HG03060 (cell line): Measurements from ENCODE around the gene MPPE1.

Experiments used
- ATAC-seq: cut with Tn5 transposase; IDR thresholded peaks from one replicate; pipeline ENCODE4 v1.9.1; 2021; ENCODE audit warnings: low read depth, moderate number of reproducible peaks; ENCODE audit not compliant: unreplicated experiment

The MPPE1 gene

DNA sequence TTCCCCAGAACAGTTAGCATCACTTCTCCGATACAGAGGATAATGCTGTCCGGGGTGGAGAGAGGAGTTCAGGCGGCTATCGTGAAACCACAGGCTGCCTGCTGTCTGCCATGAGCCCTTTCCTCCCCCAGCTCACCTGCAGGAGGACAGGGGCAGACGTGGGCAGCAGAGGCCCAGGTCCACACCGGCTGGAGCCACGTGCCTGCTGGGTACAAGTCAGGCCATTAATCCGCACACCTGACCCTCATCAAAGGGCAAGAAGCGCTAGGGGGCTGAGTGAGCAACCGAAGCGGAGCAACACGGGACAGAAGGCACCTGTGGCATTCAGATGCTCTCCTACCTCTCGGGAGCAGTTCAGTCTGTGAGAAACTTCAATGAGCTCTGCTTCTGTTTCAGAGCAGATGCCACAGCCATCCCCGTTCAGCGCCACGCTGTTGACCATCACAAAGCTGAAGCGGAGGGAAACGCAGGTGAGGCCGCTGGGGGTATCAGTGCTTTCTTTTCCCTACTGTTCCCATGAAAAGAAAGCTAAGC, 21.5 kb downstream of the MPPE1 start:
- no peak for ATAC-seq

DNA sequence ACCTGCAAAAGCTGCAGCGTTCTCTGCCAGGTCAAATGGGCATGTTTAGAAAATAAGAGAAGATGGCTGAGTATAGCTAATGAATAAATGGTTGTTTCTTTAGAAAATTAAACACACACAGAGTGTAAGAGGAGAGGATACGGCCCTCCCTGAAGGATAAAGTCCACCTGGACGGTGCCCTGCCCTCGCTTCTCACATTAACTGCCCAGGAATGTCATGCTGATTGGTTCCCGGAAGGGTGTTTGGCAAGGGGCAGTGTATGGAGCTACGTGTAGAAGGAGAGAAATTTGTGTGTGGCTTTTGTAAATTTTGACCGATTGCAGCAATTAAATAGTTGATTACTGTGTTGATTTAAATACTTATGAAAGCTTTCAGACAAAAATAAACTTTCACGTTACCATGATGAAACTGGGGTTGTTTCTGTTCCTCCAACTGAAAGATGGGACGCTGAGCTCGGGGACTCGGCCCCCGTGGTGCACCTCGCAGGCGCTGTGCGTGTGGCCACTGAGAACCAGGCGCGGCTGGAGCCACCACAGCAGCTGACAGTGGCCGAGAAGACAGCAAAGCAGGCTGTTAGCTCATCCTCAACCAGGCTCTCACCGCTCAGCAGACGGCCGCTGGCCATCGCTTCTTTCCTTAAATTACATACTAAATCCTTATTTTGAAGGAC, 22.7 kb downstream of the MPPE1 start:
- no peak for ATAC-seq

DNA sequence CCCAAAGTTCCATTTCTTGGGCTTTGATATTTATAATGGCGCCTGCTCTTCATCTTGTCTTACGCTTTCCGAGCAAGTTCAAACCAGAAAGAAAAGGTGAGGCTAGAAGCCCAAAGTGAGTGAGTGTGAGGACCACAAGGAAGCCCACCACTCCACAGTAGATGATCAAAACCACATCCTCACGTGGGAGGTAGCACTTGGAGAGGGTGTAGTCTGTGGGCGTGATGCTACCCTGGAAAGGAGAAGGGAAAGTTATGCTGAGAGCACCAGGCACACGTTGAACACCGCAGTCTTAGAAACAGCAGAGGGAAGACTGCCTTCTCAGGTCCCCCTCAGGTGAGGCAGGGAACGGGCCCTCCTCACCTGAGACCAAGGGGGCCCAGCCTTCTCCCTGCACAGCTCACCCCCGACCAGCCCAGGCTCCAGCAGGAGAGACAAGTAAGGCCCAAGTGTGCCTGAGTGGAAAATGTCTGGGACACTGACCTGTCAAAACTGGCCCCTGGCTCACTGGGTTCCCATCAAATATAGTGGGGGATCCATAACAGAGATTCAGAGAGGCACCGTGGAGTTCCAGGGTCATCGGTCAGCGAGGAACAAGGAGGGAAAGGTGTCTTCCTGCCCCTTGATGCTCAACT, 23.6 kb downstream of the MPPE1 start:
- ATAC-seq = no peak

DNA sequence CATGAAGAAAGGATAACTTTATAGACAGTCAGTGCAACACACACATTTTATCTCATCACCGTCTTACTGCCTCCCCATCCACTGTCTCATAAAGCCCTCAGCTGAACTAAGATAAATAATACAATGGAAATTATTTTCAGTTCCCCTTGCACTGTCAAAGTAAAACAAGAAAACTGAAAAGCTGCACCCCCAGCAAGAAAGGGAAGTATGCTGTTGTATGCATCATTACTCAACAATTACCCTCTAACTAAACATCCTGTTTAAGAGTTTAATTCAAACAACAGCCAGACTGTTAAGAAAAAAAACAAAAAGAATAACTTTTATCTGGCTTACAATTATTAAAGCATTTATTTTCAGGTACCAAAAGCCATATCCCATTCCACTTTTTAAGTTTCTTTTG, 25.0 kb downstream of the MPPE1 start:
- peak; percentile 68 for ATAC-seq

- ATAC-seq = no peak
Observed at GRCh38 chr18:11882636-11883035, 25.5 kb downstream of the MPPE1 start.

DNA sequence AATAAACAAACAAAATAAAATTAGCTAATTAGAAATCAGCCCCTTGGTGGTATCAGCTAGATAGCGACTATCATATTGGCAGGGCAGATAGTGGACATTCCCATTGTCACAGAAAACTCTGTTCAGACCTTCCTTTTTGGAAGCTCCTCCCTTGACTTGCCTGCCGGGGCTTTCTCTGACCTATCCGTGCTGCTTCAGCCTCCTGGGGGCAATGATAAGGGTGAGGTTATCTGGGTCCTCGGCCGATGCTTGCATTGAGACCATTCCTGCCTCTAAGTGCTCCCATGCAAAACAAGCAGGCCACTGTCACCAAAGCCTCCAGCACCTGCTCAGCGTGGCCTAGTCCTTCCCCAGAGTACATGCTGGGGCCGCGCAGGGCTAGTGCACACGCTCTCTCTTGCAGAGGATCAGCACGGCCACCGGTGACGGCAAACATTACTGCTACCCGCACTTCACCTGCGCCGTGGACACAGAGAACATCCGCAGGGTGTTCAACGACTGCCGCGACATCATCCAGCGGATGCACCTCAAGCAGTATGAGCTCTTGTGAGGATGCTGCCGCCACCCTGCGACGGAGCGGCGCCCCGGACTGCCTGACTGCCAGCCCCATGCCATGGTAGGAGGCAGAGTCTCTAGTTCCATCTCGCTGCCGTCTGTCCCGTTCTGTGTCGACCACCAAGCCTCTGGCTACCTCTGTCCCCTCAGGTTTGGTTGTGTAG, 27.4 kb downstream of the MPPE1 start:
- ATAC-seq = no peak

DNA sequence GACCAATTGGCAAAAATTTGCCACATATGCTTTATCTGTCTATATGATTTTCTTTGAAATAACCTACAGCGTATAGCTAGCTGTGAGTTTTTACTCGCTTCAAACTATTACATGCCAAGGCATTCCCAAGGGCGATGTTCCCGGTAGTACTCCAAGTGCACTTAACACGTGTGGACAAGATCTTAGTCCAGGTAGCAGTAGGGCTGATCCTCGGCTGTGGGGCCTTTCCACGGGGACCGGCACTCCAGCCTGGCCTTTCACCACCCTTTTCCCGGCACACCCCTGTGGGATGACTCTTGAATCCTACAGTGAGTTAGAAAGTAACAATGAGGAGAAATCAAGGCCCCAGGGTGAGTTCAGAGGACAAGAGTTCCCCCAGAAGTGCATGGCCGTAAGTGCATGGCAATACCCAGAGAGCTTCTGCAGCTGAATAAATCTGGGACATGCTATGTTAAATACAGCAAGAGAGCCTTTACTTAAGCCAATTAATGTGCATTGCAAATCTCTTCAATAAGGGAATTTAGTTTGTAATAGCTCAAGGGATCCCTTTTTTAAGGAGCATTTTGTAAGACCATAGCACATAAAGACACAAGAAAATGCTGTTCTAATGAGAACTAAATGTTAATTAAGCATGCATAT, 30.5 kb downstream of the MPPE1 start:
- ATAC-seq = no peak

DNA sequence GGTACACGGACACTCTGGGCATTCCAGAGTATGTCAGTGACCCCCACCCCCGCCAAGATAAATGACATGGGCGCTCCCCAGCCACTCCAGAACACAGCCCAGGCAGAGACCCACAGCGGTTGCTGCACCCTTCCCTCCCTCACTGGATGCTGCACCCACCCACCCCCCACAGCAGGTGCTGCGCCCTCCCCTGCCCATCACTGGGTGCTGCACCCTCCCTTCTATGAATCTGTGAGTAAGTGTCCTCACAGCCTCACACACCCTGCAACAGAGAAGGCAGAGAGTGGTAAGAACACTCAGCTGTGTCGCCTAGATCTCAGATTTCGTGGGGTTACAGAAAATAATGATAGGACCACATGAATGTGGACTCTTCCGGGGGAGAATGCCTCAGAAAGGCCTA, 33.4 kb downstream of the MPPE1 start:
- ATAC-seq = no peak

GRCh38 chr18:11873670-11874340, 34.3 kb downstream of the MPPE1 start:
- ATAC-seq = no peak

DNA sequence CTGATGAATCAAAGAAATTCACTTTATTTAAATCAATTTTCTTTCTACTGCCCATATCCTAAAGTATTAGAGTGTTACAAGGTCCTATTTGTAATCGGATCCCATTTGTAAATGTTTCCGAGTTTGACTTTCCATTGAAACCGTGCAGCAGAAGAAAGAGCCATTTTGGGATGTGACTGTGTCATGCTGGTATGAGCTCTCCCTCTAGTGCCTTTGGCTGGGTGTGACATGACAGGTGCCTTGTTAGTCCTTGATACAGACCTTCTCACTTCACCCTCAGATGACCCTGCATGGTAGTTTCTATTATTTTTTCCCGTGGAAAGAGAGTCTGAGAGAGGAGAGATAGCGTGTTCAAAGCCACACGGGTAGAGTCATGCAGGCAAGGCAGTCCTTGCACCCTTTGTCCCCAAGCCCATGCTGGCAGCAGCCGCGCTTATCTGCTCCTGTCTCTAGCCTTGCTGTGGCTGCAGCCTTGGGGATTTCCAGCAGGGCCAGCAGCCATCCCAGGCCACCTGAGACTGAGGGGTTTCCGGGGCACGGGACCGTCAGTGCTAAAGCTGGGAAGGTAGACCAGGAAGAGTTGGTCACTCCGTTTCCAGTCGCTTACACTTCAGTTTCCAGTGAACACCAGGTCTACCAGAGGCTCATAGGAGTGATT, 35.5 kb downstream of the MPPE1 start:
- no peak for ATAC-seq

- ATAC-seq = peak; percentile 61
Observed at GRCh38 chr18:11871501-11871900, 36.6 kb downstream of the MPPE1 start.

GRCh38 chr18:11868230-11868629, 39.9 kb downstream of the MPPE1 start:
- ATAC-seq = no peak

DNA sequence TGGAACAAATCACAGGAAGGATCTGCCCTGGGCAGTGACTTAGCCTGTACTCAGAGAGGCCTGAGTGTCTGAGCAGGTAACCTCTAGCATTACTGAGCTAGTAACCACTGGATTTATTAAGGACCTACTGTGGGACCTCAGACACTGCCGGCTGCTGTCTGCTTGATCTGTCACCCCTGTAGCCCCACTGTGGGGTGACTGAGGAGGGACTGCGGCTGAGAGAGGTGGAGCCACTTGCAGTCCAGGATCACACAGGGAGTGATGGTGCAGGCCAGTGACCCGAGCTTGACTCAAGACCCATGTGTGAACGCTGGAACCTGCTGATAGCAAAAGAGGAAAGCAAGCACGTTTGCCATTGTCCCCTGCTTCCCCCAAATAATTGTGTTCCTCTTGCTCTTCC, 41.4 kb downstream of the MPPE1 start:
- ATAC-seq = no peak

DNA sequence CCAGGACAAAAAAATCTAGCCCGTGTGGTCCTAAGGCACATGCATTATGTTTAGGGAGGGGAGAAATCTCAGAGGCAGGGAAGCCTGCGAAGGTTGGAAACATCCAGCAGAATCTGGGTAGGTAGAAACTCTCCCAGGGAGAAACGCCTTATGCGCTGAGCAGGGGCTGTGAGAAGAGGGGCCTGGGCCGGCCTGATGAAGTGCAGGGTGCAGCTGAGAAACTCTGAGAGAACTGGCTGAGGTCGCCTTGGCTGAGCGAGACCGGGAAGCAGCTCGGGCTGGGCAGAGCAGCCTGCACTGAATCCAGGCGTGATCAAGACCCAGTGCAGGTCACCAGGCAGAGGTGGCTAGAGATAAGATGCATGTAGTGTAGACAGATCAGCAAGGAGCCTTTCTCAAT, 41.8 kb downstream of the MPPE1 start:
- ATAC-seq = no peak

GRCh38 chr18:11865071-11865470, 43.0 kb downstream of the MPPE1 start:
- no peak for ATAC-seq

DNA sequence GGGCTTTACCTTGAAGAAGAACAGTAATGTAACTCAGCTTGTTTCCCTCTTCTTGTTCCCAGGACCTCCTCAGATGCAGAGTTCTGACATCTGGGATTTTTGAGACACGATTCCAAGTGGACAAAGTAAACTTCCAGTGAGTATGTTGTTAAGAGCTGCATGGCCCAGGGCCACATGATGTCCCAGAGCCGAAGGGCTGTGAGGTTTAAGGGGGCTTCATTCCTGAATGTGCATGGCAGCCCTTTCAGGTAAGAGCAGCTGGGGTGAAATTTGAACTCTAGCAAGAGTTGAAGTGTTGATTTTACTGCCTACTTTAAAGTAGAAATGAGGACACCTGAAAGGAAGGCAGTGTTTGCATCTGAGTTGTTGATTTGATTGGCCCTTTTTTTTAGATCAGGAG, 43.6 kb downstream of the MPPE1 start:
- no peak for ATAC-seq

DNA sequence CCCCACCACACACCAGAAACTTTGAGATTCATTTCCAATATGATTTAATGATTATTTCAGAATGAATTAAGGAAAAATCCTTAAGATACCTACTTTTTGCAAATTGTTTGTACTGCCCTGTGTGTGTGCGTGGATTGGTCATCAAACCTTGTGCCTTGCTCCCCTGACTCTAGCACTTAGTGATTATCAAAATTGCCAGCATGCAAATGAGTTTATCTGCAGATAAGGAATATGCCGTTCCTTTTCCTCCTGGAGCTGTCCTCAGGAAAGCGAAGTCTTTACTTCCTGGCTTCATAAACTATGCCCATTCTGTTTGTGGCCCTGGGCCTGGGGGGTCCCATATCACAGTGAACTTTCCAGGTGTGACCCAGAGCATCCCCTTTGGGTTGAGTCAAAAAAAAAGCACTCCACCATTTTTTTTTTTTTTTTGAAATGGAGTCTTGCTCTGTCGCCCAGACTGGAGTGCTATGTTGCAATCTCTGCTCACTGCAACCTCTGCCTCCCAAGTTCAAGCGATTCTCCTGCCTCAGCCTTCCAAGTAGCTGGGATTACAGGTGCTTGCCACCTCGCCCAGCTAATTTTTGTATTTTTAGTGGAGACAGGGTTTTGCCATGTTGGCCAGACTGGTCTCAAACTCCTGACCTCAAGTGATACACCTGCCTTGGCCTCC, 45.5 kb downstream of the MPPE1 start:
- no peak for ATAC-seq

- ATAC-seq = no peak
Observed at GRCh38 chr18:11861583-11862288, 46.4 kb downstream of the MPPE1 start.
